Measurements from ENCODE around the gene SUCNR1.
"Not testable (repeated sequence)": the region's sequence is repeated elsewhere in the genome, so short reads cannot be mapped to it uniquely, and the experiment has no call there.

SUCNR1 gene, protein sequence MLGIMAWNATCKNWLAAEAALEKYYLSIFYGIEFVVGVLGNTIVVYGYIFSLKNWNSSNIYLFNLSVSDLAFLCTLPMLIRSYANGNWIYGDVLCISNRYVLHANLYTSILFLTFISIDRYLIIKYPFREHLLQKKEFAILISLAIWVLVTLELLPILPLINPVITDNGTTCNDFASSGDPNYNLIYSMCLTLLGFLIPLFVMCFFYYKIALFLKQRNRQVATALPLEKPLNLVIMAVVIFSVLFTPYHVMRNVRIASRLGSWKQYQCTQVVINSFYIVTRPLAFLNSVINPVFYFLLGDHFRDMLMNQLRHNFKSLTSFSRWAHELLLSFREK

DNA sequence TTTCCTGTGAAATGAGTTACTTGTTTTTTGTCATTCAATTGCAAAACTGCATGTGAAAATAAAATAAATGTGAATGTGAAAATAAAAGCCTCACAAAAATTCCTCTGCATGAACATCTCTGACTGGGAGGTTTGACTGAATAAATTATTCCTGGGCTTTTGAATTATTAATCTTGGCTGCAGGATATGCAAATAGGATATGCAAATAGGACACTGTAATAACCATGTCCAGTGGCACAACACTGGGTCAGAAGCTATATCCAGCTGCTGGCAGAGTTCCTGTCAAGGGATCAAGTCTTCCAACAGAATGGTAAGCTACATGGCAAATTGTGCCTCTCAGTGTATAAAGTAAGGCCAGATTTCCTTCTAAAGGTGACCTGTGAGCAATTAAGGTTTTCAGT is at the start of gene SUCNR1:
TSS of gene SUCNR1 (plus strand) at position 246 of the 400 bp plus-strand sequence. CDS start 6,250 bp downstream, outside the sequence.
- no peak for DNase-seq

DNA sequence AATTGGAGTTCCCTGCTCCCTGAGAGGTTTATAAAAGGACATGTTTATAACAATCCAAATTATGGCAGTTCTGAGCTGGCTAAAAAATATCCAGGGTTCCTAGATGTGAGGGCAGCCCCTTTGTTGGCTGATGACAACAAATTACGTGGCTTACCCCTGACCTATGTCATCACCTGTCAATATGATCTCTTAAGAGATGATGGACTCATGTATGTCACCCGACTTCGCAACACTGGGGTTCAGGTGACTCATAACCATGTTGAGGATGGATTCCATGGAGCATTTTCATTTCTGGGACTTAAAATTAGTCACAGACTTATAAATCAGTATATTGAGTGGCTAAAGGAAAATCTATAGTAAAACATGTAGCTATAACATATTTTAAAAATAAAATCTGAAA is 45.6 kb upstream of the SUCNR1 start:
- no peak for DNase-seq

DNA sequence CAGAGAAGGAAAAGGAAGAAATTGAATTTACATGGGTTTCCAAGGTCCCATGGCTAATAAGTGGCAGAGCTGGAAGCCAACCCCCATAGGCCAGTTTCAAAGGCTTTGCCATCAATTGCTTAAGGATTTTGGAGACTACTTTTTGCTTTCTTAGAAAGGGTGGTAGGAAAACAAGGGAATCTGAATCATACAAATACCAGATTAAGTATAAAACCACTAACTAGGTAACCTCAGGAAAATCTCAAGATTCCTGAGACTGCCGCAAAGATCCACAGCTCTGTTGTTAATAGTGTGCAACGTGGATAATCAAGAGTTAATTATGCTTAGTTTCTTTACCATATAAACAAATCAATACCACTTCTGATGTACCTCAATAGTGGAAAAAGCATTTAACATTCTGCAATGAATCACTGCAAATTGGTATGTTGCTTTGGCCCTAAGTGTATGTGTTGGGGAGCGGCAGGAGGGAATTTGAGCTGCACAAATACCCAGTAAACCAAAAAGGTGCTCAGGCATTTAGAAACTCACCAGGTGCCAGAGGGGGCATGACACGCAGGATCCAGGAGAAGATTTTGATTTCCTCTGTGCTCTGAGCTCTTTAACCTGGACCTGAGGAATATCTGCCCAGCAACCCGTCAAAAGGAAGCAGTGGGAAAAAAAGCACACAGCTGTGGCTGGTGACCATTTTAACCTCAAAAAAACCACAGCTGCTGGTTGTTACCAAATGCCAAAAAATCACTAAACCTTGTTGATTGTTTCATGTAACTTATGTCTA is 37.5 kb upstream of the SUCNR1 start:
- DNase-seq, result no peak

DNA sequence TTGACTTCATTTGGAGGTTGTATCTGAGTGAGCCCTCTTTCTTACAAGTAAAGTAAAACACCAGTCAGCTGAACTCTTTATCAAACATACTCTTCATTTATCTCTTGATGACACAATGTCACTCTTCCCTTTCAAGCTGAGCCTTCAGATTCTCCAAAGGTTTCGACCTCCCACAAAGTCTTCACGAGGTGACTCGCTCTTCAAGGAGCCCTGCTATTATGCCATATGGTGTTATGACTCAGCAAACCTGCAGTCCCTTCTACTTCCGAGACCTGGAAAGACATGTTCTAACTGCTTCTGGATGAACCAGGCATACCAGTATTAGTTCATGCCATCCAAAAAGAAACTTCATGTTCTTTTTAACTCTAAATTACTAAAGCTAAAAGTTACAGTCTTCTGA is 36.4 kb upstream of the SUCNR1 start:
- DNase-seq, result no peak

DNA sequence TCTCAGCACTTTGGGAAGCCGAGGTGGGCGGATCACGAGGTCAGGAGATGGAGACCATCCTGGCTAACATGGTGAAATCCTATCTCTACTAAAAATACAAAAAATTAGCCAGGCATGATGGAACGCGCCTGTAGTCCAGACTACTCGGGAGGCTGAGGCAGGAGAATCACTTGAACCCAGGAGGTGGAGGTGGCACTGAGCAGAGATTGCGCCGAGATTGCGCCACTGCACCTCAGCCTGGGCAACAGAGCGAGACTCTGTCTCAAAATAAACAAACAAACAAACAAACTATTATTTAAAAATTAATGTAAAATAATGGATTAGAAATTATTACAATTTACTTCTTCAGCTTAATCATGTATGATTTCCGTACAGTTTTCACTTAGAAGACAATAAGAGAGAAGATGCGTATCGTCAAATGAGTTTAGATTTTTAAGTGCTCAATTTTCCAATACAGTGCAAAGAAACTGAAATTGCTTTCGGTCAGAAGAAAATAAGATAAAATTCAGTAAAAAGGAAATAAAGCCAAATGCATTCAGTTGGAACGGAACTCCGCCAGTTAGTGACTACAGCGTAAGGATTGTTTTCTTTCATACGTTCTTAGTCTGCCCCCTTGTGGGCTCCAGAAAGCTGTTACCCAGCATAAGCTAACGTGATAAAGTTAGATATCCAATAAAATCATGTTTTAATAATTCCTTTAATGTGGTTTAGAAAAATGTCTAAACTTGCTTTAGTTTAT is 34.7 kb upstream of the SUCNR1 start:
- DNase-seq, result peak; percentile 9

DNA sequence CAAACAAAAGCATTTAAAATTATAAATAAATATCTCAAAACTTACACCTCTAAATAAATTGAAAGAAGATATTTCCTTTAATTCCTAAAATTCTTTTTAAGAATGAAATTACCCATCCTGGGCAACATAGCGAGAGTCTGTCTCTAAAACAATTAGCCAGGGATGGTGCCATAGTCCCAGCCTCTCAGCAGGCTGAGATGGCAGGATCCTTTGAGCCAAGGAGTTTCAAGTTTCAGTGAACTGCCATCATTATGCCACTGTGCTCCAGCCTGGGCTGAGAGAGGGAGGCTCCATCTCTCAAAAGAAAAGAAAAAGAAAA is 34.2 kb upstream of the SUCNR1 start:
- DNase-seq, result no peak

DNA sequence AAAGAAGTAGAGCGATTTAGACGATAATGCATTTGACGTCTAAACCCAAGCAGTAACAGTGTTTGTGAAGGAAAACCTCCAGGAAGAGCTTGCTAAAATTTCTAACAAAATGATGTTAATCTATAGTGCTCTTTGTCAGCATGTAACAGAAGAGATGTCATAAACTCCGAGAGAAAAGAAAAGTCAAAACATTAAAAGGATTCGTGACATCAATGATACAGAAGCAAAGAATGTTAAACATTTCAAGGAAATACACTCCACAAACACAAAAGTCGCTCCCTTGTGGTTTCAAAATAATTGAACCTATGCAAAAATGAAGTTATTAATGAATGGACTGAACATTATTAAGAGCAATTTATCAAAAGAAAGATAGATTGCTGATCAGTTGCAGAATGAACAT is 31.6 kb upstream of the SUCNR1 start:
- no peak for DNase-seq

DNA sequence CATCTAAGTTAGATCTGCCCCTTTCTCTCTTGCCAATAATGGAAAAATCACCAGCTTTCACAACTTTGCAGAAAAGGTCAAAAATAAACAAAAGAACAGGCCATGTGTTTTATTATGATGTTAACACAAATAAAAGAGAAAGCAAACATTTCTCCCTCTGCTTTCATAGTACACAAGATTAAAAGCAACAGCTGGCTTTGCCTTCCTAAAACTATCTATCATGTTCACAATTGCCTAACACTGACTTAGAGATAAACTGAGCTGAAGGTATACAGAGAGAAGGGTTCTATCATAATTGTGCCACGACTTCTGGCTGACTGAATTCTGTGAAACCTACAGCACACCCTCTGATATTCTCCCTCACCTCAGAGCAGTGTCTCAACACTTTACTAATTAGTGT is 30.2 kb upstream of the SUCNR1 start:
- no peak for DNase-seq

DNA sequence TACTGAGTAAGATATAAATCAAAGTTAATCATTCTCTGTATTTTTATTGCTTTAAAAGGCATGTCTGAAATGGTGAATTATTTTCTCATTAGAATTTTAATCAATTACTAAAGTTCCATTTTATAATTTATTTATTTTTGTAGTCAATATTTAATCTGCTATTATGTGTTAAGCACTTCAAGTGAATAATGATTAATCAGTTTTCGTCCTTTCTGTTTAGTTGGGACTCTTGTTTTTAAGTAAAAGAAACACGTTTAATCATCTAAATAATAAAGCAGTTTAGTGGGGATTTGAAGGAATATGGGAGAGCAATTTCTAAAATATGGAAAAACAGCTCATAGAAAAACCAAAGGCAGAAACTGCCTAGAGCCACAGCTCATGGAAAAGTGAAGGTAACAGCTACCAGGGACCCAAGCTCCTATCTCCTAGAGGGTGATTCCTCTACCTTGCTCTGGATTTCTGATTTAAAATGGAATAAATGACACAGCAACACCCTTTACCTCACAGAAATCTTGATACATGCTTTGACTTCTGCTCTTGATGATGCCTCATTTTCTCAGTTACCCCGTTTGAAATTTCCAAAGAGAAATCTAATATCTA is 28.0 kb upstream of the SUCNR1 start:
- DNase-seq, result no peak

DNA sequence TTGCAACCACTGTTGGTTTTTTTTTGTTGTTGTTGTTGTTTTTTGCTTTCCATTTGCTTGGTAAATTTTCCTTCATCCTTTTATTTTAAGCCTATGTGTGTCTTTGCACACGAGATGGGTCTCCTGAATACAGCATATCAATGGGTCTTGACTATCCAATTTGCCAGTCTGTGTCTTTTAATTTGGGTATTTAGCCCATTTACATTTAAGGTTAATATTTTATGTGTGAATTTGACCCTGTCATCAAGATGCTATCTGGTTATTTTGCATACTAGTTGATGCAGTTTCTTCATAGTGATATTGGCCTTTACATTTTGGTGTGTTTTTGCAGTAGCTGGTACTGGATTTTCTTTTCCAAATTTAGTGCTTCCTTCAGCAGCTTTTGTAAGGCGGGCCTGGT is 23.4 kb upstream of the SUCNR1 start:
- DNase-seq, result not testable (repeated sequence)

DNA sequence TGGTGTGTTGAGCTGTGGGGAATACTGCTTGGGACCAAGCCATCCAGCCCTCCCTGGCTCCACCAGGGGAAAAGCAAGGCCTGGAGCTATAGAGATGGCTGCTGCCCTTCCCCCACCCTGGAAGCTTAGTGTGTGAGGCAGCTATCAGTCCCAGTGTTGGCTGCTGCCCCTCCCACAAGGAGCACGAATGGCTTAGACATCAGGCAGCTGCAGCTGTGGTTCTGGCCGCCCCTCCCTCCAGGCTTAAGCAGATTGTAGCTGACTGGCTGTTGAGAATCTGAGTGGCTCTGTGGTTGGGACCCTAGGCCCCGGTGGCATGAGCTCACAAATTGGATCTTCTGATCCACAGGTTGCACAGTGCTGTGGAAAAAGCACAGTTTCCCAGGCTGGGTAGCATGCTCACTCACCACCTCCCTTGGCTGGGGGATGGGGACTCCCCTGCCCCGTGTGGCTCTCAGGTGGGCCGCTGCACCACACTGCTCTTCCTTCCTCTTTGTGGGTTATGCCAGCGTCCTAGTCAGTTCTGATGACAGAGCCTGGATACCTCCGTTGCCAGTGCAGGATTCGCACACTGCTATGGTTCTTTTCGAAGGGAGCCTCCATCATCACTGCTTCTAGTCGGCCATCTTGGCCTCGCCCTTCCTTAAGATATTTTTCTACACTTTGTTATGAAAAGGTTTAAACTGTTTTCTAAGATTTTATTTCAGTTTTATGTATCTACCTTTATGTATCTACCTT is 21.2 kb upstream of the SUCNR1 start:
- DNase-seq, result no peak

DNA sequence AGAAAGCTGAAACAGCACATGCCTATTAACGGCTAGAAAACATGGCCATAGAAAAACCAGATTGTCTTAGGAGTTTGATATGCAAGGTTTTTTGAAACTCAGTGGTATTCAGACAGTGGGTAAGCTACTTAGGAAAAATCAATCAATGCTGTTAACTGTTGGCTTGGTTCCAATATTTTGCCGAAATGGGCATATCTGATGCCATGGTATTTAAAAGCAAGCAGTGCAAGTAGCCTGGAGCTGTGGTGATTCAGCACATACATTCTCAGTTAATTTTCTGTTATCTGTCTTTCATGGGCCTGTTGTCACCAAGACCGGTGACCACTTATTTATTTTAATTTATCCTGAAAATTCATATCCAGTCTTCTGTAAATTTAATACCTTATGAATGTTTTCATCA is 17.3 kb upstream of the SUCNR1 start:
- DNase-seq, result no peak

DNA sequence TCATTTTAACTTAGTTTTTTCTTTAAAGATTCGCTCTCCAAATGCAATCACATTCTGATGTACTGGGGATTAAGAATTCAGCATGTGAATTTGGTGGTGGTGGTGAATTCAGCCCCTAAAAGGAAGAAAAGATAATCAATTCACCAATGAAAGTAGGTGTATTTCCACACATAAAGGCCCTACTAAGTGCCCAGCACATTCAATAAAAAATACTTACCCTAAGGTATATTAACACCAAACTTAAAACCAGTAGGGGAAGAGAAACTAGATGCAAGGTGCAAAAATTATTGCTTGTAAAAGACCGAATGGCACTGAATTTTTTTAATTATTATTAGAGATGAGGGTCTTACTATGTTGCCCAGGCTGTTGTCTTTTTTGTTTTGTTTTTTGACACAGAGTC is 16.8 kb upstream of the SUCNR1 start:
- no peak for DNase-seq

DNA sequence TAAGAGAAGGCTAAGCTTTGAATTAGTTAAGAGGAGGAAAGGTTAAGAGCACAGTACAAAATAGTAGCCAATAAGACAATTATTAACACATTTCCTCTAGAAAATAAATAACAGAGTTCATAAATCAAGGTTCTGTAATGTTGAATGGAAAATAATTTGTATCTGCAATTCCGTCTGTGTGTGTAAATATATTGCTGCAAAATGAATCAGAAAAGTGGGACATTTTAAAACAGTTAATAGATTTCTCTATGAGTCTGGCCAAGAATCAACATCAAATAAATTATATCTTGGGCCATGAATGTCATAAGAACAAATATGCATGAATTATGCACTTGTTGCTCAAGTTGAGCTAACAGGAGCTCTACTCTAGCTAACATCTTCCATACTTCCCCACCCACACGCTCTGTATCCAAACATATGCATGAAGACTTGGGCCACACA is 14.2 kb upstream of the SUCNR1 start:
- DNase-seq, result no peak

DNA sequence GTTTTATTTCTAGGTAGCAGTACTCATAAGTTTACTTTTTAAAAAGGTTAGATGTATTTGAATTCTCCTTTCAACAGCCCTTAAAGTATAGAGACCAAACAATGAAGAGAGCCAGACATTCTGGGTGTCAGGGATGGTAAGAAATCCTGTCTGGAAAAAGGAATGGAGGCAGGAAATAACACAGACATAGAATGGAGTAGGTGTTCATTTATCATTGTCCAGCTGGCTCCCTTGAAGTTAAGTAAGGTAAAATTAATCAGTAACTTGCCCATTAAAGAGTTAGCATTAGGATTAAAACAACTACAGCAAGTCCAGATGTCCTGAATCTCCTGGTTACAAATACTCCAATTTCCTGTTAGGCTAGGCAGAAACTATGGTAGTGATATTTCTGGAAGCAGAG is 13.5 kb upstream of the SUCNR1 start:
- no peak for DNase-seq

DNA sequence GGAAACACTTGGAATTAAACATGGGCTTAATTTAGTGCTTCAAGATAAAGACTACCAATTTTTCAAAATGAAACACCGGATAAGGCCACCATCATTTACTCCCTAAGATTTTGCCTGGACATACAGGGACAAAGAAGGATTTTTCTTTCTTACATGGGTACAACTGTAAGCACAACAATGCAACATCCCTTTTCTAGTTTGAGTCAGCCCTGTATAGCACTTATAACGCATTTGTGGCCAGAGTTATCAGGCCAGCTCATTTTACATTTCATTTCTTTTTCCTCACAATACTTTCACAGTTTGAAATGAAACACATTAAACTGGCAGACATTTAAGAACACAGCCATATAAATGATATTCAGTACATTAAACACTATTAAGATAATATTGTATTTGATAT is 9.8 kb upstream of the SUCNR1 start:
- DNase-seq, result no peak

DNA sequence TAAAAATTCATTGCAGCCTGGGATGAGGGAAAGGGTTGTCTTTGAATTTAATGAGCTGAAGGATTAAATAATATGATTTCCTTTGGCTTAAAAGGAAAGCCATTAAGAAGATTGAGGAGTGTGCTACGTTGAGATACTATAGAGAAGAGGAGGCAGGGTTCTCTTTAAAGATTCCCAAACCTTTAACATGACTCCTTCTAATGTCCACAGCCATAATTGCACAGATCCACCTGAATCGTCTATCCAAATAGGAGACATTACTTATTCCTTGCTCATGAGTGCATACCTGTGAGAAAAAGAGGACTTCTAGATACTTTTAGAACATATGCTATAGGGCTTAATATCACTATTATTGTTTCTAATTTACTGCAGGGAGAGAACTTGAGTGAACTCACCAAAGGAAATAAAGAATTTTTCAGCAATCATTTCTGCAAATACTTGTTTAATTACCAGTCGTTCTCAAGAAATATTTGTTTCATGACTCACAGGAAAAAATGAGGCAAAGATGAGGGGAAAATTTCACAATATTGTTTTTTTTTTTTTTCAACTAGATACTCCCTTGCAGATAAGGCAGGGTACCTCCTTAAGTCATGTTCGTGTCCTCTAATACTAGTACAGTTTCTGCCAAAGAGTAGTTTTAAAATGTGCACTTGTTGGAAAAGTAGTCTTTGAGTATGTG is 8.9 kb upstream of the SUCNR1 start:
- DNase-seq, result no peak

DNA sequence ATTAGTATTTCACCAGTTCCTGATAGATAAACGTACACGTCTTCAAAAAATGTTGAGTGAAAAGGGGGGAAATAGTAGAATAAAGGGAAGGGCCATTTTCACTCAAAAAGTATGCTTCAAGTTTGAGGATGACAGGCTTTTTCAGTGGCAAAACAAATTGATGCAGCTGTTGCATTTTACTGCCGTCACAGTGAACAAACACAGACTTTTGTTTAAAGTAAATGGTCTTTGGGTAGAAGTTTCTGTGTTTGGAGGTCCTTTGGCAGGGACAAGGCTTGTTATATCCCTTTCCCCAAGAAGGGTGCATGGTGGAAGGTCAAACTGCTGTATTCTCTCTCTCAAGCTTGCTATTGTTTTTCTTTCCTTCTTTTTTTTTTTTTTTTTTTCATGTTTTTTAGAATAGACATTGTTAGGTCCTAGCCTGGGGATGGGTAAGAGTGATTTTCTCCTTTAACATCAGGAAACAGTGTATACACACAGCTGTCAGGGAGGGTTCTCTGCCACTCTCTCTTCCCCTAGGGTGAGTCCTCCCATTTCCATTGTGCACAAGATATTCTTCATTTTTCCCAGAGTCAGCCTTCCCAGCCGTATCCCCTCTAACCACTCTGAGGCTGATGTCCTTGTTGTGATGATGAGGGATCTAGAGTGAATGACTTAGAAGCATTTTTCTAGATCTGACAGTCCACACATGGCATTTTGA is 6.6 kb upstream of the SUCNR1 start:
- no peak for DNase-seq

DNA sequence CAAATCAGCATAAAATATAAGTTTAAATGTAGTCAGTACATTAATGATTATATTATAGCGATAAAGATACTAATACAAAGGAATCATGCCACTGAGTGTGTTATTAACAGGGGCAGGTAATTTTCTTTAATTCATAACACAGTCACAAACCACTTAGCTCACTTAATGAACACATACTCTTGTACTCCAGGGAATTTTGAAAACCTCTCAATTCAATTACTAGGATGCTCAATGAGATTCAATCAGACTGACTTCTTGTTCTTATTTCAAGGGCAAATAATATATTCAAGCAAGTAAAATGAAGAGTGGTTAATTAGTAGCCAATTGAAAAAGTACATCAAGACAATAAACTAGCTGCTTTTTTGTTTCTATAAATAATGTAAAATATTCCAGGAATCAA is 5.8 kb upstream of the SUCNR1 start:
- DNase-seq, result no peak

DNA sequence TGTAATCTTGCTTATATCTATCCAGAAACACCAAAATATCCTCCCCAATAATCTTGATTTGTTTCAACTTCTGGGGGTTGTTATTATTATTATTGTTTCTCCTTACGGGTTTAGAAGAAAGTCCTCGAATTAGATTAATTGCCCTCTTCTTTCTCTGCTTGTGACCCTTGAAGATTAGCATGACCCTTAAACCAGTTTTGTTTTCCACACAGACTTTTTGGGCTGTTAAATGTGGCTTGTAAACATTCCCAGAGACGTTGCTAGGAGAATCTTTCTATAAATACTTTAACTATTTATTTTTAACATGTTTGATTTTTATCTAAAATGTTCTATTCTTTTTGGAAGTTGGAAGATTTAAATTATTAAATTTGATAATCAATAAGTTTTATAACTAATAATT is 4.3 kb upstream of the SUCNR1 start:
- DNase-seq, result no peak

DNA sequence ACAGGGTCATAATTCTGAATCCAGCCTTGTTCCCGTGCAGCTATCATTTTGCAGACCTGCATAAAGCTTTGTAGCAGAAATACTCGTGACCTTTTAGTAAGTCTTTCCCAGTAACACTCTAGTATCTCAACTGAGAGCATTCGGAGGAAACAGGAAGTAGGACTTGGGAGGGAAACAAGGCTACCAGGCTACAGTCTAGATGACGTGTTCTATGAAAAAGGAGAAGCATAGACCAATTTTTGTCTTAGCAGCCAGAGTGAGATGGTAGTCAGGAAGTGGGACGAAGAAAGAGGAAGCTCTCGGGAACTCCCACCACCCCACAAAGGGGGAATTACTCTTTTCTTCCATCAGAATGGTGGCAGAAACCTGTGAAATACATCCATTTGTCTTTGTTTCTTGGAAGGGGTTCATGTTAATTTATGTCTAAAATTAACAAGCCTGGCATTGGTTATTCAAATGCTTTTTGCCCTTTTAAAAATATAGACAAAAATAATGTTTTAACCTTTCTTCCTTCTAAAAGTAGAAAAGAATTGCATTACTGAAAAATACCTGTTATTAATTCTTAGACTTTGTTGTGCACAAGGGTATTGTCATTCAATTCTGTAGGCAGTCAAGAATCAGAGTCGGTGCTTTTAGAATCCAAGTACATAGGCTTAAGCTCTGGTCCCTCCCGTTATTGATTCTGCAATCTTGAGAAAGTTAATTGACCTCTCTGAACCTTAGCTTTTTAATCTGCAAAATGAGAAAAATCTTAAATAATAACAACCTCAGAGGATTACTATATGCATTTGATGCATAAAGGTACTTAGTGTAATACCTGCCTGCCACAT is 1.6 kb upstream of the SUCNR1 start:
- no peak for DNase-seq

Data from activated T-cell treated with anti-CD3 and anti-CD28 coated beads for 4 hours (primary cell).